H9 (cell line): ENCODE results near the gene MTCL1. TPM values are rescaled to one million over a fixed set of nuclear protein-coding genes. Genes with fewer than 3 reads are reported as not detected.

Experiments
- DNase-seq: peaks from one replicate; pipeline ENCODE4 v3.0.0-alpha.2; 2017
- H2AFZ ChIP-seq: one replicate; pipeline ENCODE4 v1.6.1; 2013; ENCODE audit warnings: mild to moderate bottlenecking, low read length, control low read depth, moderate library complexity
- H2AK5ac ChIP-seq: 2 replicates; pipeline ENCODE4 v1.6.1; 2013; ENCODE audit warnings: low read length, control low read depth, mixed read lengths; ENCODE audit not compliant: insufficient read length
- H2BK120ac ChIP-seq: one replicate; pipeline ENCODE4 v1.6.1; 2013; ENCODE audit warnings: low read depth, mild to moderate bottlenecking, low read length, control low read depth, inconsistent platforms; ENCODE audit not compliant: poor library complexity, severe bottlenecking
- H2BK12ac ChIP-seq: 2 replicates; pipeline ENCODE4 v1.6.1; 2013; ENCODE audit warnings: low read length, control low read depth, mixed read lengths, low read depth; ENCODE audit not compliant: insufficient read length
- H2BK15ac ChIP-seq: 2 replicates; pipeline ENCODE4 v1.6.1; 2013; ENCODE audit warnings: low read depth, low read length, control low read depth
- H2BK20ac ChIP-seq: one replicate; pipeline ENCODE4 v1.6.1; 2013; ENCODE audit warnings: low read depth, mild to moderate bottlenecking, low read length, control low read depth, inconsistent platforms; ENCODE audit not compliant: poor library complexity, severe bottlenecking
- H2BK5ac ChIP-seq: 2 replicates; pipeline ENCODE4 v1.6.1; 2013; ENCODE audit warnings: low read length, control low read depth, mixed read lengths; ENCODE audit not compliant: insufficient read length
- H3K14ac ChIP-seq: 2 replicates; pipeline ENCODE4 v1.6.1; 2013; ENCODE audit warnings: low read length, control low read depth; ENCODE audit not compliant: insufficient read depth
- H3K18ac ChIP-seq: 2 replicates; pipeline ENCODE4 v1.6.1; 2013; ENCODE audit warnings: low read depth, mild to moderate bottlenecking, mixed read lengths, low read length, control low read depth; ENCODE audit not compliant: insufficient read length
- H3K23ac ChIP-seq: 2 replicates; pipeline ENCODE4 v1.6.1; 2013; ENCODE audit warnings: low read length, control low read depth, mixed read lengths, low read depth; ENCODE audit not compliant: insufficient read length
- H3K23me2 ChIP-seq: 2 replicates; pipeline ENCODE4 v1.6.1; 2013; ENCODE audit warnings: low read depth, mild to moderate bottlenecking, mixed read lengths, low read length, control low read depth; ENCODE audit not compliant: insufficient read length, poor library complexity, severe bottlenecking
- H3K27ac ChIP-seq: 2 replicates; pipeline ENCODE4 v1.5.1; 2013; ENCODE audit warnings: low read length, control low read depth, mixed read lengths, low read depth; ENCODE audit not compliant: insufficient read length
- H3K27me3 ChIP-seq: 2 replicates; pipeline ENCODE4 v1.6.1; 2013; ENCODE audit warnings: low read length, control low read depth, inconsistent platforms; ENCODE audit not compliant: insufficient read depth
- H3K4ac ChIP-seq: 2 replicates; pipeline ENCODE4 v1.6.1; 2013; ENCODE audit warnings: low read depth, mild to moderate bottlenecking, control low read depth, inconsistent platforms, low read length, moderate library complexity
- H3K4me1 ChIP-seq: 2 replicates; pipeline ENCODE4 v1.6.1; 2013; ENCODE audit warnings: low read length, control low read depth, inconsistent platforms; ENCODE audit not compliant: insufficient read depth
- H3K4me2 ChIP-seq: 2 replicates; pipeline ENCODE4 v1.6.1; 2013; ENCODE audit warnings: low read length, control low read depth, mixed read lengths; ENCODE audit not compliant: insufficient read length, insufficient read depth
- H3K56ac ChIP-seq: 2 replicates; pipeline ENCODE4 v1.6.1; 2013; ENCODE audit warnings: low read depth, mild to moderate bottlenecking, mixed read lengths, low read length, control low read depth; ENCODE audit not compliant: insufficient read length
- H3K79me1 ChIP-seq: 2 replicates; pipeline ENCODE4 v1.6.1; 2013; ENCODE audit warnings: low read depth, mild to moderate bottlenecking, moderate library complexity, low read length, control low read depth, inconsistent platforms; ENCODE audit not compliant: insufficient read depth, poor library complexity, severe bottlenecking
- H3K79me2 ChIP-seq: 2 replicates; pipeline ENCODE4 v1.6.1; 2013; ENCODE audit warnings: low read length, control low read depth, inconsistent platforms; ENCODE audit not compliant: insufficient read depth
- H3K9ac ChIP-seq: 2 replicates; pipeline ENCODE4 v1.6.1; 2013; ENCODE audit warnings: low read length, control low read depth, mixed read lengths; ENCODE audit not compliant: insufficient read length; ENCODE audit errors: extremely low read depth
- H3K9me3 ChIP-seq: one replicate; pipeline ENCODE4 v1.6.1; 2013; ENCODE audit warnings: low read depth, low read length, inconsistent platforms; ENCODE audit not compliant: control insufficient read depth
- H3T11ph ChIP-seq: one replicate; pipeline ENCODE4 v1.6.1; 2013; ENCODE audit warnings: mild to moderate bottlenecking, low read length, control low read depth, inconsistent platforms
- H4K20me1 ChIP-seq: one replicate; pipeline ENCODE4 v1.6.1; 2013; ENCODE audit not compliant: control insufficient read depth, insufficient read length, insufficient read depth
- H4K5ac ChIP-seq: 2 replicates; pipeline ENCODE4 v1.6.1; 2013; ENCODE audit warnings: low read depth, mild to moderate bottlenecking, mixed read lengths, low read length, control low read depth; ENCODE audit not compliant: insufficient read length
- H4K8ac ChIP-seq: replicated peaks from 2 replicates; pipeline ENCODE4 v1.6.1; 2013; ENCODE audit warnings: low read length, control low read depth, mixed read lengths, low read depth; ENCODE audit not compliant: insufficient read length
- H4K91ac ChIP-seq: 2 replicates; pipeline ENCODE4 v1.6.1; 2013; ENCODE audit warnings: low read depth, mild to moderate bottlenecking, moderate library complexity, mixed read lengths, low read length, control low read depth; ENCODE audit not compliant: insufficient read length
- H3K27ac Mint-ChIP-seq, 3 experiments: 2 replicates in 2 of 3; 3 replicates in 1 of 3; pipeline ENCODE4 v1.8.0; 2020 to 2021; ENCODE audit warnings: mixed read lengths in 3 of 3, mild to moderate bottlenecking in 1 of 3, moderate library complexity in 1 of 3
- H3K27me3 Mint-ChIP-seq: 2 replicates; pipeline ENCODE4 v1.8.0; 2021; ENCODE audit warnings: low read depth, mild to moderate bottlenecking, moderate library complexity, mixed read lengths
- H3K36me3 Mint-ChIP-seq, 3 experiments: 2 replicates in 2 of 3; 3 replicates in 1 of 3; pipeline ENCODE4 v1.8.0; 2020 to 2021; ENCODE audit warnings: low read depth in 3 of 3, mixed read lengths in 3 of 3; ENCODE audit not compliant: insufficient read depth in 1 of 3
- H3K4me1 Mint-ChIP-seq, 2 experiments: 2 replicates each; pipeline ENCODE4 v1.8.0; 2020; ENCODE audit warnings: mixed read lengths in 2 of 2
- H3K4me3 Mint-ChIP-seq, 2 experiments: 2 replicates in 1 of 2; 3 replicates in 1 of 2; pipeline ENCODE4 v1.8.0; 2020 to 2021; ENCODE audit warnings: mild to moderate bottlenecking in 2 of 2, mixed read lengths in 2 of 2, moderate library complexity in 1 of 2
- H3K9me3 Mint-ChIP-seq, 2 experiments: 2 replicates in 1 of 2; 3 replicates in 1 of 2; pipeline ENCODE4 v1.8.0; 2020; ENCODE audit warnings: mild to moderate bottlenecking in 2 of 2, mixed read lengths in 2 of 2, moderate library complexity in 1 of 2
- WGBS: extraction: QIAGEN DNeasy Blood & Tissue Kit; methylation state at CpG from one replicate; pipeline ENCODE4 v1.1.7; 2013; ENCODE audit warnings: missing lambda C conversion rate, low lambda C conversion rate, mixed read lengths; ENCODE audit not compliant: insufficient read length; ENCODE audit errors: extremely low coverage; 5-methylcytosine and 5-hydroxymethylcytosine counted together
- total RNA-seq: library from RNA; stranded (reverse); gene quantifications from 2 replicates; pipeline ENCODE4 v1.2.1, GENCODE V29; 2021
- TF ChIP-seq, protein P1 (sequence below): fragments of 200-600 bp; sonication (generic); conservative IDR thresholded peaks from 3 replicates; pipeline ENCODE4 v1.8.0; 2021; ENCODE audit warnings: antibody characterized with exemption, mild to moderate bottlenecking

Gene MTCL1
- total RNA-seq, 1 experiment from 2014 or later, result 50.7 TPM

DNA sequence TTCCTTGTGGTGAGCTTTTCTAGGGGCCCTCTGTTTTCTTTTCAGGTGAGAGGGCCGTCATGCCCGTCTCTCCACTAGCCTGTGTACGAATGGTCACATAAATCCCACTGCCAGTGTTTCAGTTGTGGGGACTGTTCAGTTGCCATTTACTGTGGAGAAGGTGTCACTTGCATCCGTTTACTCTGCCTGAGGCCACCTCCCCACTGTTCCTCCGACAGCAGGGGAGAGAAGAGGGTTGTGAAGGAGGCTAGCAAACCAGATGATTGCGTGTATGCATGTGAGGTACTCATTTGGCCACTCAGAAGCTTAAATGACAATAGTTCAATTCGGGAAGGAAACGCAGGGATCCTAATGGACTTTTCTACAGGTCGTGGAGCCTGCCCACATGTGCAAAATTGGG, 3.3 kb downstream of the MTCL1 start:
- no CpG with 5 or more reads among the region's 9 CpGs for WGBS
- H3K36me3 Mint-ChIP-seq, result peaks cover 11 to 29% (median 11%) of the 10 kb centered on the region in 3 experiments
- peaks cover 2 to 8% of the 10 kb centered on the region in 2 experiments; a peak in 4 of 5 replicates for H3K9me3 Mint-ChIP-seq
- H3K27ac Mint-ChIP-seq, result peak overlapping the region in 1 of 3 experiments; percentile 93; a peak in 1 of 7 replicates
- peaks cover 17% of the 10 kb centered on the region for H3K27me3 Mint-ChIP-seq
- Histone ChIP-seq H3K4me1 (no peaks in the 10 kb centered on the region; the same call in 1 of the 2 replicates), H3K27ac (no peak overlapping the region), H3K4ac (no peak overlapping the region), H2BK12ac (no peak overlapping the region), H4K20me1 (no peaks in the 10 kb centered on the region), H3K23ac (no peak overlapping the region), H2BK15ac (no peak overlapping the region), H2BK5ac (no peak overlapping the region), H3K79me1 (no peaks in the 10 kb centered on the region), H3K14ac (no peak overlapping the region), H3K23me2 (peaks cover 20% of the 10 kb centered on the region), H4K8ac (no peak overlapping the region), H3K9ac (no peak overlapping the region), H2BK20ac (no peak overlapping the region), H4K5ac (no peak overlapping the region), H3K56ac (no peak overlapping the region), H3K4me2 (no peak overlapping the region), H3K27me3 (no peaks in the 10 kb centered on the region; the same call in 1 of the 2 replicates), H2BK120ac (no peak overlapping the region), H3T11ph (no peak overlapping the region), H2AK5ac (no peak overlapping the region), H4K91ac (no peak overlapping the region), H2AFZ (no peak overlapping the region), H3K9me3 (no peaks in the 10 kb centered on the region), H3K18ac (no peak overlapping the region), H3K79me2 (peaks cover 12% of the 10 kb centered on the region; the same call in 1 of the 2 replicates)
- DNase-seq, result no peak
- H3K4me3 Mint-ChIP-seq, result peak overlapping the region; percentile 92 to 96; a peak in 4 of 5 replicates
- peaks cover 48 to 52% of the 10 kb centered on the region in 2 experiments for H3K4me1 Mint-ChIP-seq
- TF ChIP-seq, protein P1, sequence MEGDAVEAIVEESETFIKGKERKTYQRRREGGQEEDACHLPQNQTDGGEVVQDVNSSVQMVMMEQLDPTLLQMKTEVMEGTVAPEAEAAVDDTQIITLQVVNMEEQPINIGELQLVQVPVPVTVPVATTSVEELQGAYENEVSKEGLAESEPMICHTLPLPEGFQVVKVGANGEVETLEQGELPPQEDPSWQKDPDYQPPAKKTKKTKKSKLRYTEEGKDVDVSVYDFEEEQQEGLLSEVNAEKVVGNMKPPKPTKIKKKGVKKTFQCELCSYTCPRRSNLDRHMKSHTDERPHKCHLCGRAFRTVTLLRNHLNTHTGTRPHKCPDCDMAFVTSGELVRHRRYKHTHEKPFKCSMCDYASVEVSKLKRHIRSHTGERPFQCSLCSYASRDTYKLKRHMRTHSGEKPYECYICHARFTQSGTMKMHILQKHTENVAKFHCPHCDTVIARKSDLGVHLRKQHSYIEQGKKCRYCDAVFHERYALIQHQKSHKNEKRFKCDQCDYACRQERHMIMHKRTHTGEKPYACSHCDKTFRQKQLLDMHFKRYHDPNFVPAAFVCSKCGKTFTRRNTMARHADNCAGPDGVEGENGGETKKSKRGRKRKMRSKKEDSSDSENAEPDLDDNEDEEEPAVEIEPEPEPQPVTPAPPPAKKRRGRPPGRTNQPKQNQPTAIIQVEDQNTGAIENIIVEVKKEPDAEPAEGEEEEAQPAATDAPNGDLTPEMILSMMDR, result no peak
